ENCODE results near the gene ADSS2.
"Not testable (repeated sequence)": the region's sequence is repeated elsewhere in the genome, so short reads cannot be mapped to it uniquely, and the experiment has no call there.

Gene ADSS2

GRCh38 chr1:244393604-244394176 is 58.0 kb downstream of the ADSS2 start:
- Mint-ChIP-seq H3K9me3 (peaks cover 8% of the 10 kb centered on the region), H3K27ac (no peak overlapping the region), H3K4me1 (peaks cover 8% of the 10 kb centered on the region), H3K27me3 (no peaks in the 10 kb centered on the region), H3K36me3 (no peaks in the 10 kb centered on the region), H3K4me3 (no peak overlapping the region)

GRCh38 chr1:244391761-244392160 is 59.9 kb downstream of the ADSS2 start:
- H3K4me3 Mint-ChIP-seq = no peak overlapping the region
- H3K27me3 Mint-ChIP-seq = no peaks in the 10 kb centered on the region
- H3K9me3 Mint-ChIP-seq = peaks cover 8% of the 10 kb centered on the region
- H3K27ac Mint-ChIP-seq = no peak overlapping the region
- H3K4me1 Mint-ChIP-seq = peaks cover 4% of the 10 kb centered on the region
- peaks cover 4% of the 10 kb centered on the region for H3K36me3 Mint-ChIP-seq

GRCh38 chr1:244388961-244389360 is 62.7 kb downstream of the ADSS2 start:
- Mint-ChIP-seq H3K4me3 (no peak overlapping the region), H3K4me1 (no peaks in the 10 kb centered on the region), H3K36me3 (peaks cover 4% of the 10 kb centered on the region), H3K27me3 (no peaks in the 10 kb centered on the region), H3K27ac (no peak overlapping the region), H3K9me3 (peaks cover 8% of the 10 kb centered on the region)

- Mint-ChIP-seq H3K27ac (no peak overlapping the region), H3K9me3 (peaks cover 8% of the 10 kb centered on the region), H3K36me3 (peaks cover 4% of the 10 kb centered on the region), H3K4me1 (no peaks in the 10 kb centered on the region), H3K4me3 (no peak overlapping the region), H3K27me3 (no peaks in the 10 kb centered on the region)
Measured at GRCh38 chr1:244387415-244387814, 64.3 kb downstream of the ADSS2 start.

GRCh38 chr1:244386595-244386994 is 65.1 kb downstream of the ADSS2 start:
- H3K4me3 Mint-ChIP-seq = no peak overlapping the region
- peaks cover 2% of the 10 kb centered on the region for H3K9me3 Mint-ChIP-seq
- H3K4me1 Mint-ChIP-seq = no peaks in the 10 kb centered on the region
- no peaks in the 10 kb centered on the region for H3K27me3 Mint-ChIP-seq
- peaks cover 4% of the 10 kb centered on the region for H3K36me3 Mint-ChIP-seq
- no peak overlapping the region for H3K27ac Mint-ChIP-seq

- no peaks in the 10 kb centered on the region for H3K27me3 Mint-ChIP-seq
- H3K9me3 Mint-ChIP-seq = no peaks in the 10 kb centered on the region
- H3K4me1 Mint-ChIP-seq = no peaks in the 10 kb centered on the region
- no peak overlapping the region for H3K4me3 Mint-ChIP-seq
- no peak overlapping the region for H3K27ac Mint-ChIP-seq
- H3K36me3 Mint-ChIP-seq = peaks cover 4% of the 10 kb centered on the region
Measured at GRCh38 chr1:244384066-244384465, 67.6 kb downstream of the ADSS2 start.

- Mint-ChIP-seq H3K27me3 (no peaks in the 10 kb centered on the region), H3K27ac (no peak overlapping the region), H3K4me3 (no peak overlapping the region), H3K4me1 (no peaks in the 10 kb centered on the region), H3K36me3 (peaks cover 4% of the 10 kb centered on the region), H3K9me3 (no peaks in the 10 kb centered on the region)
Measured at GRCh38 chr1:244383278-244383884, 68.3 kb downstream of the ADSS2 start.

- no peaks in the 10 kb centered on the region for H3K27me3 Mint-ChIP-seq
- no peaks in the 10 kb centered on the region for H3K9me3 Mint-ChIP-seq
- no peaks in the 10 kb centered on the region for H3K36me3 Mint-ChIP-seq
- H3K27ac Mint-ChIP-seq = no peak overlapping the region
- H3K4me3 Mint-ChIP-seq = no peak overlapping the region
- no peaks in the 10 kb centered on the region for H3K4me1 Mint-ChIP-seq
Measured at GRCh38 chr1:244381878-244382565, 69.7 kb downstream of the ADSS2 start.

- Mint-ChIP-seq H3K9me3 (no peaks in the 10 kb centered on the region), H3K4me3 (no peak overlapping the region), H3K4me1 (no peaks in the 10 kb centered on the region), H3K36me3 (no peaks in the 10 kb centered on the region), H3K27ac (no peak overlapping the region), H3K27me3 (no peaks in the 10 kb centered on the region)
Measured at GRCh38 chr1:244376126-244376525, 75.6 kb downstream of the ADSS2 start.

- Mint-ChIP-seq H3K36me3 (no peaks in the 10 kb centered on the region), H3K4me1 (no peaks in the 10 kb centered on the region), H3K27me3 (no peaks in the 10 kb centered on the region), H3K9me3 (no peaks in the 10 kb centered on the region), H3K4me3 (no peak overlapping the region), H3K27ac (no peak overlapping the region)
Measured at GRCh38 chr1:244375051-244375450, 76.7 kb downstream of the ADSS2 start.

GRCh38 chr1:244374484-244374883 is 77.2 kb downstream of the ADSS2 start:
- H3K9me3 Mint-ChIP-seq, H3K4me1 Mint-ChIP-seq, H3K36me3 Mint-ChIP-seq, H3K27me3 Mint-ChIP-seq, H3K27ac Mint-ChIP-seq, H3K4me3 Mint-ChIP-seq: not testable (repeated sequence)

GRCh38 chr1:244371242-244372141 is 80.2 kb downstream of the ADSS2 start:
- Mint-ChIP-seq H3K27ac (no peak overlapping the region), H3K27me3 (no peaks in the 10 kb centered on the region), H3K36me3 (no peaks in the 10 kb centered on the region), H3K4me1 (no peaks in the 10 kb centered on the region), H3K4me3 (no peak overlapping the region), H3K9me3 (no peaks in the 10 kb centered on the region)

- no peaks in the 10 kb centered on the region for H3K4me1 Mint-ChIP-seq
- H3K4me3 Mint-ChIP-seq = no peak overlapping the region
- no peaks in the 10 kb centered on the region for H3K27me3 Mint-ChIP-seq
- no peak overlapping the region for H3K27ac Mint-ChIP-seq
- H3K36me3 Mint-ChIP-seq = peaks cover 3% of the 10 kb centered on the region
- H3K9me3 Mint-ChIP-seq = no peaks in the 10 kb centered on the region
Measured at GRCh38 chr1:244370060-244370637, 81.6 kb downstream of the ADSS2 start.

- Mint-ChIP-seq H3K4me3 (no peak overlapping the region), H3K27ac (no peak overlapping the region), H3K27me3 (no peaks in the 10 kb centered on the region), H3K4me1 (no peaks in the 10 kb centered on the region), H3K9me3 (peaks cover 6% of the 10 kb centered on the region), H3K36me3 (peaks cover 5% of the 10 kb centered on the region)
Measured at GRCh38 chr1:244369256-244370057, 82.3 kb downstream of the ADSS2 start.

GRCh38 chr1:244368279-244368678 is 83.4 kb downstream of the ADSS2 start:
- Mint-ChIP-seq H3K36me3 (peaks cover 6% of the 10 kb centered on the region), H3K9me3 (peaks cover 8% of the 10 kb centered on the region), H3K4me1 (no peaks in the 10 kb centered on the region), H3K27ac (no peak overlapping the region), H3K4me3 (no peak overlapping the region), H3K27me3 (no peaks in the 10 kb centered on the region)

All from activated naive CD4-positive, alpha-beta T cell treated with anti-CD3 and anti-CD28 coated beads, Interleukin-2, amount 50 U/mL, for 24 hours (primary cell).